ENCODE results near the gene OSBPL10. TPM values are rescaled to one million over a fixed set of nuclear protein-coding genes. Genes with fewer than 3 reads are reported as not detected.

The OSBPL10 gene
- total RNA-seq, 1 donor from 2014 or later, result 52.7 TPM

DNA sequence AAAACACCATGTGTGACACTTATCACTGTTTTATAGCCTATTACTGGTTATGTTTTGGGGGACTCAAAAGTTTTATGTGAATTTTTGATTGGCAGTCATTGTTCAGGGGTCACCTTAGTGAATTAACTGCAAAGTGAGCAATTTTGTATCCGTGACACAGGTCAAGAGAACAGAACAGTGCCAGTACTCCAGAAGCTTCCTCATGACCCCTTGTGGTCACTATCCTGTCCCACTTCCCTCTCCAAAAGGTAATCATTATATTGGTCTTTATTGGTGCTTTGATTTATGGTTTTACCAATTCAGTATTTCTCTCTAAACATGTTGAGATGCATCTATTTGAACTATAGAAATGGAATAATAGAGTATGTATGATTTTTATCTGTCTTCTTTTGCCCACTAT, 341.2 kb downstream of the OSBPL10 start:
- FAIRE-seq (no peak), DNase-seq (ENCODE audit: low read depth) (no peak)
- no peak overlapping the region for H3K4me2 ChIP-seq (ENCODE audit: low read length)
- H3K27me3 ChIP-seq (ENCODE audit: insufficient read depth, low read length), result no peaks in the 10 kb centered on the region
- TF ChIP-seq CTCF (IDR thresholded peaks at IDR 0.05; ENCODE audit: insufficient read depth, low read depth, low read length), result no peak
- TF ChIP-seq EZH2 (IDR thresholded peaks at IDR 0.05; ENCODE audit: insufficient read depth, low read length), result no peak
- Mint-ChIP-seq H3K9me3 (ENCODE audit: unreplicated experiment) (no peaks in the 10 kb centered on the region), H3K4me1 (ENCODE audit: low read depth, unreplicated experiment) (peaks cover 9% of the 10 kb centered on the region), H3K27me3 (ENCODE audit: low read depth, unreplicated experiment) (no peaks in the 10 kb centered on the region), H3K4me3 (ENCODE audit: unreplicated experiment) (no peak overlapping the region), H3K36me3 (ENCODE audit: low read depth, unreplicated experiment) (peaks cover 1% of the 10 kb centered on the region), H3K27ac (ENCODE audit: unreplicated experiment) (no peak overlapping the region)
- H3K79me2 ChIP-seq (ENCODE audit: insufficient read depth, low read length), result no peaks in the 10 kb centered on the region
- no peaks in the 10 kb centered on the region for H3K4me1 ChIP-seq (ENCODE audit: insufficient read depth, low read length)
- no peak overlapping the region for H2AFZ ChIP-seq (ENCODE audit: low read depth, low read length)
- H3K27ac ChIP-seq (ENCODE audit: low read depth, low read length), result no peak overlapping the region
- H3K9me3 ChIP-seq (ENCODE audit: insufficient read depth, low read depth, low read length), result no peaks in the 10 kb centered on the region
- peaks cover 6% of the 10 kb centered on the region for H3K36me3 ChIP-seq (ENCODE audit: insufficient read depth, low read length)
- no peak overlapping the region for H3K4me3 ChIP-seq (ENCODE audit: insufficient read depth, low read depth, low read length)
- H4K20me1 ChIP-seq (ENCODE audit: insufficient read depth, low read length), result no peaks in the 10 kb centered on the region
- no peak overlapping the region for H3K9ac ChIP-seq (ENCODE audit: low read length)

DNA sequence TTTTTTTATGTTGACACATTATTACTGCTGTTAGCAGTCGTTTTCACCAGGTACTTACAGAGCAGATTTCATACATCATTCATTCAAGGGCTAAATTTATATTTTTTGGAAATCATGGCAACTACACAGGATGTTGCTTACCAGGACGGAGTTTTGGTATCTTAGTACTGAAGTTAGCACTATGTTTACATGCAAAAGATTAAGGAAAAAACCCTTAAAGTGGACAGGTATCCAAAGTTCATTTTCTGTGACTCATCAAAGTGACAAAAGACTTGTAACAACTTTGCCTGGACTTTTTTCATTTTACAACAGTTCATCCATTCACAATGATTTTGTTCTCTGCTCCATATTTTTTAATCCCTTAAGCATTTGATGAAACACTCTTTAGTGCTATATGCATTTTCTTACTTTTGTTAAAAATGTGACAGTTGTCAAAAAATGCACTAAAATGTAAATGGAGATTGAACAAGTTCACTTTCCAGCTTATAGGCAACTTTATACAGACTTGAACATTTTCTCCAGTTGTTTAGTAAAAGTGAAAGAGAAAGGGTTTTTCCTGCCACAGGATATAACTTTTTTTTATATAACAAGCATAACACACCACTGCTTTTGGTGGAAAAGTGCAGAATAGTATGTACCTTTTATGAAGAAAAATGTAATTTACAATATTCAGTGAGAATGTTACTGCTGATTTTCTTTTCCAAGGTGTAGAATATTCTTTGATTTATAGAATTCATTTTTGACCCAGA, 344.2 kb downstream of the OSBPL10 start:
- Histone ChIP-seq H3K9ac (ENCODE audit: low read length) (no peak overlapping the region), H3K79me2 (ENCODE audit: insufficient read depth, low read length) (no peaks in the 10 kb centered on the region), H3K36me3 (ENCODE audit: insufficient read depth, low read length) (peaks cover 14% of the 10 kb centered on the region), H4K20me1 (ENCODE audit: insufficient read depth, low read length) (no peaks in the 10 kb centered on the region), H3K9me3 (ENCODE audit: insufficient read depth, low read depth, low read length) (no peaks in the 10 kb centered on the region), H3K4me3 (ENCODE audit: insufficient read depth, low read depth, low read length) (no peak overlapping the region), H3K4me2 (ENCODE audit: low read length) (no peak overlapping the region), H3K4me1 (ENCODE audit: insufficient read depth, low read length) (no peaks in the 10 kb centered on the region), H2AFZ (ENCODE audit: low read depth, low read length) (no peak overlapping the region), H3K27ac (ENCODE audit: low read depth, low read length) (no peak overlapping the region), H3K27me3 (ENCODE audit: insufficient read depth, low read length) (no peaks in the 10 kb centered on the region)
- Mint-ChIP-seq H3K4me1 (ENCODE audit: low read depth, unreplicated experiment) (peaks cover 17% of the 10 kb centered on the region), H3K36me3 (ENCODE audit: low read depth, unreplicated experiment) (peaks cover 4% of the 10 kb centered on the region), H3K27me3 (ENCODE audit: low read depth, unreplicated experiment) (no peaks in the 10 kb centered on the region), H3K4me3 (ENCODE audit: unreplicated experiment) (no peak overlapping the region), H3K9me3 (ENCODE audit: unreplicated experiment) (no peaks in the 10 kb centered on the region), H3K27ac (ENCODE audit: unreplicated experiment) (no peak overlapping the region)
- DNase-seq (ENCODE audit: low read depth) (no peak), FAIRE-seq (no peak)
- TF ChIP-seq EZH2 (IDR thresholded peaks at IDR 0.05; ENCODE audit: insufficient read depth, low read length) (no peak), CTCF (IDR thresholded peaks at IDR 0.05; ENCODE audit: insufficient read depth, low read depth, low read length) (no peak)

- Mint-ChIP-seq H3K4me1 (ENCODE audit: low read depth, unreplicated experiment) (peaks cover 17% of the 10 kb centered on the region), H3K9me3 (ENCODE audit: unreplicated experiment) (no peaks in the 10 kb centered on the region), H3K36me3 (ENCODE audit: low read depth, unreplicated experiment) (peaks cover 8% of the 10 kb centered on the region), H3K27me3 (ENCODE audit: low read depth, unreplicated experiment) (no peaks in the 10 kb centered on the region), H3K4me3 (ENCODE audit: unreplicated experiment) (no peak overlapping the region), H3K27ac (ENCODE audit: unreplicated experiment) (no peak overlapping the region)
- Histone ChIP-seq H3K27me3 (ENCODE audit: insufficient read depth, low read length) (no peaks in the 10 kb centered on the region), H3K4me3 (ENCODE audit: insufficient read depth, low read depth, low read length) (no peak overlapping the region), H3K79me2 (ENCODE audit: insufficient read depth, low read length) (no peaks in the 10 kb centered on the region), H4K20me1 (ENCODE audit: insufficient read depth, low read length) (no peaks in the 10 kb centered on the region), H3K4me1 (ENCODE audit: insufficient read depth, low read length) (no peaks in the 10 kb centered on the region), H2AFZ (ENCODE audit: low read depth, low read length) (no peak overlapping the region), H3K4me2 (ENCODE audit: low read length) (no peak overlapping the region), H3K9ac (ENCODE audit: low read length) (no peak overlapping the region), H3K27ac (ENCODE audit: low read depth, low read length) (no peak overlapping the region), H3K9me3 (ENCODE audit: insufficient read depth, low read depth, low read length) (no peaks in the 10 kb centered on the region), H3K36me3 (ENCODE audit: insufficient read depth, low read length) (peaks cover 14% of the 10 kb centered on the region)
- DNase-seq (ENCODE audit: low read depth) (no peak), FAIRE-seq (no peak)
- TF ChIP-seq EZH2 (IDR thresholded peaks at IDR 0.05; ENCODE audit: insufficient read depth, low read length) (no peak), CTCF (IDR thresholded peaks at IDR 0.05; ENCODE audit: insufficient read depth, low read depth, low read length) (no peak)
Observed at GRCh38 chr3:31636049-31636448, 345.0 kb downstream of the OSBPL10 start.

Measured in astrocyte (in vitro differentiated cells and primary cell).